ENCODE results near the gene FSTL4.

GRCh38 chr5:133383580-133383939 lies 228.8 kb downstream of the FSTL4 start:
- TF ChIP-seq CTCF (IDR thresholded peaks at IDR 0.05) (no peak), ZFX (IDR thresholded peaks at IDR 0.05; ENCODE audit: borderline replicate concordance) (no peak)
